ENCODE results near the gene DNAJC12. TPM values are rescaled to one million over a fixed set of nuclear protein-coding genes. Genes with fewer than 3 reads are reported as not detected.

Gene DNAJC12
- total RNA-seq, 1 experiment from 2014 or later, result 2.2 TPM

GRCh38 chr10:67864607-67865371 lies 26.8 kb upstream of the DNAJC12 start:
- TF ChIP-seq CTCF (IDR thresholded peaks at IDR 0.05; ENCODE audit: insufficient read depth in 1 of 2, low read depth in 1 of 2, low read length in 1 of 2, severe bottlenecking in 1 of 2, unreplicated experiment in 1 of 2), result no peak
- ChIA-PET CTCF (no interaction called here), POLR2A (interaction anchor here (0.7 kb wide), 1 partner anchor 468 kb away, joined by 3 read pairs; the partner anchor contains the start of gene PBLD)
- H3K9me3 ChIP-seq, result no peaks in the 10 kb centered on the region
- no peaks in the 10 kb centered on the region for H3K27me3 Mint-ChIP-seq (ENCODE audit: insufficient read depth, unreplicated experiment)
- intact Hi-C loops (cut with micrococcal nuclease; ENCODE audit: unreplicated experiment), result no loop called here
- no peak for DNase-seq
- no peaks in the 10 kb centered on the region for H3K36me3 Mint-ChIP-seq (ENCODE audit: insufficient read depth, unreplicated experiment)
- H3K4me1 ChIP-seq, result 0 out of 2 replicates have a peak, but pooled peaks cover 3% of the 10 kb centered on the region
- H3K4me3 ChIP-seq (ENCODE audit: low read depth, low read length), result no peak overlapping the region
- no peak overlapping the region for H3K27ac Mint-ChIP-seq (ENCODE audit: unreplicated experiment)
- no peak overlapping the region for H3K4me3 Mint-ChIP-seq (ENCODE audit: unreplicated experiment)
- BruUV-seq (replicated peaks), result no TSS peak
- H3K9me3 Mint-ChIP-seq (ENCODE audit: unreplicated experiment), result no peaks in the 10 kb centered on the region
- H3K4me1 Mint-ChIP-seq (ENCODE audit: low read depth, unreplicated experiment), result peaks cover 5% of the 10 kb centered on the region
- no peaks in the 10 kb centered on the region for H3K27me3 ChIP-seq (replicated peaks; ENCODE audit: control insufficient read depth, insufficient read depth, low read length)
- H3K36me3 ChIP-seq (ENCODE audit: control insufficient read depth, insufficient read depth, low read length), result no peaks in the 10 kb centered on the region

- TF ChIP-seq CTCF (IDR thresholded peaks at IDR 0.05; ENCODE audit: insufficient read depth in 1 of 2, low read depth in 1 of 2, low read length in 1 of 2, severe bottlenecking in 1 of 2, unreplicated experiment in 1 of 2), result no peak
- H3K9me3 ChIP-seq, result no peaks in the 10 kb centered on the region
Measured at GRCh38 chr10:67863094-67863493, 25.1 kb upstream of the DNAJC12 start.

GRCh38 chr10:67861750-67862432 lies 23.9 kb upstream of the DNAJC12 start:
- H3K4me3 ChIP-seq (ENCODE audit: low read depth, low read length), result no peak overlapping the region
- BruUV-seq (replicated peaks), result no TSS peak
- 0 out of 2 replicates have a peak, but pooled peaks cover 3% of the 10 kb centered on the region for H3K4me1 ChIP-seq
- POLR2A ChIA-PET, result no interaction called here
- Mint-ChIP-seq H3K27me3 (ENCODE audit: insufficient read depth, unreplicated experiment) (no peaks in the 10 kb centered on the region), H3K4me3 (ENCODE audit: unreplicated experiment) (no peak overlapping the region), H3K36me3 (ENCODE audit: insufficient read depth, unreplicated experiment) (no peaks in the 10 kb centered on the region), H3K9me3 (ENCODE audit: unreplicated experiment) (no peaks in the 10 kb centered on the region), H3K27ac (ENCODE audit: unreplicated experiment) (no peak overlapping the region), H3K4me1 (ENCODE audit: low read depth, unreplicated experiment) (peaks cover 5% of the 10 kb centered on the region)
- CTCF ChIA-PET, result interaction anchor here (0.6 kb wide), 1 partner anchor 352 kb away, joined by 3 read pairs; no protein-coding TSS in a partner anchor
- no peaks in the 10 kb centered on the region for H3K27me3 ChIP-seq (replicated peaks; ENCODE audit: control insufficient read depth, insufficient read depth, low read length)
- H3K36me3 ChIP-seq (ENCODE audit: control insufficient read depth, insufficient read depth, low read length), result no peaks in the 10 kb centered on the region
- intact Hi-C loops (cut with micrococcal nuclease; ENCODE audit: unreplicated experiment), result no loop called here
- DNase-seq, result no peak
- no peak for TF ChIP-seq CTCF (IDR thresholded peaks at IDR 0.05; ENCODE audit: insufficient read depth in 1 of 2, low read depth in 1 of 2, low read length in 1 of 2, severe bottlenecking in 1 of 2, unreplicated experiment in 1 of 2)
- H3K9me3 ChIP-seq, result no peaks in the 10 kb centered on the region

More at GRCh38 chr10:67863094-67863493, 25.1 kb upstream of the DNAJC12 start:
- Mint-ChIP-seq H3K4me1 (ENCODE audit: low read depth, unreplicated experiment) (peaks cover 5% of the 10 kb centered on the region), H3K4me3 (ENCODE audit: unreplicated experiment) (no peak overlapping the region), H3K27me3 (ENCODE audit: insufficient read depth, unreplicated experiment) (no peaks in the 10 kb centered on the region), H3K9me3 (ENCODE audit: unreplicated experiment) (no peaks in the 10 kb centered on the region), H3K27ac (ENCODE audit: unreplicated experiment) (no peak overlapping the region), H3K36me3 (ENCODE audit: insufficient read depth, unreplicated experiment) (no peaks in the 10 kb centered on the region)
- H3K4me1 ChIP-seq, result 0 out of 2 replicates have a peak, but pooled peaks cover 3% of the 10 kb centered on the region
- no peaks in the 10 kb centered on the region for H3K27me3 ChIP-seq (replicated peaks; ENCODE audit: control insufficient read depth, insufficient read depth, low read length)
- POLR2A ChIA-PET, result interaction anchor here (1.0 kb wide), 1 partner anchor 21 kb away, joined by 3 read pairs; no protein-coding TSS in a partner anchor
- H3K36me3 ChIP-seq (ENCODE audit: control insufficient read depth, insufficient read depth, low read length), result no peaks in the 10 kb centered on the region
- no peak for DNase-seq
- intact Hi-C loops (cut with micrococcal nuclease; ENCODE audit: unreplicated experiment), result no loop called here
- no peak overlapping the region for H3K4me3 ChIP-seq (ENCODE audit: low read depth, low read length)
- CTCF ChIA-PET, result no interaction called here
- no TSS peak for BruUV-seq (replicated peaks)
